GM19025 (cell line): ENCODE measurements around the gene ITM2C.

Experiments used
- ATAC-seq: cut with Tn5 transposase; IDR thresholded peaks from one replicate; pipeline ENCODE4 v1.9.1; 2021; ENCODE audit warnings: mild to moderate bottlenecking, low read depth, moderate library complexity; ENCODE audit not compliant: unreplicated experiment

Gene ITM2C

GRCh38 chr2:230849633-230850357, 14.9 kb upstream of the ITM2C start:
- ATAC-seq: no peak

- ATAC-seq: no peak
These were observed 14.4 kb upstream of the ITM2C start for GRCh38 chr2:230850358-230850658.

- no peak for ATAC-seq
These were observed 12.6 kb upstream of the ITM2C start for GRCh38 chr2:230852113-230852512.

- ATAC-seq: no peak
These were observed 3.0 kb upstream of the ITM2C start for GRCh38 chr2:230861552-230862255.

- no peak for ATAC-seq
These were observed 2.5 kb upstream of the ITM2C start for GRCh38 chr2:230862292-230862691.

- ATAC-seq: no peak
These were observed 1.7 kb upstream of the ITM2C start for GRCh38 chr2:230863031-230863430.

GRCh38 chr2:230863442-230864121, 1.2 kb upstream of the ITM2C start:
- no peak for ATAC-seq

- ATAC-seq: no peak
These were observed 579 bp upstream of the ITM2C start for GRCh38 chr2:230864122-230864604.

GRCh38 chr2:230865307-230865765, 594 bp downstream of the ITM2C start:
- no peak for ATAC-seq

GRCh38 chr2:230865766-230866755, 1.3 kb downstream of the ITM2C start:
- no peak for ATAC-seq

- no peak for ATAC-seq
These were observed 2.2 kb downstream of the ITM2C start for GRCh38 chr2:230866756-230867523.

- ATAC-seq: no peak
These were observed 3.6 kb downstream of the ITM2C start for GRCh38 chr2:230868161-230868946.

GRCh38 chr2:230868947-230869913, 4.5 kb downstream of the ITM2C start:
- no peak for ATAC-seq

GRCh38 chr2:230869914-230870543, 5.3 kb downstream of the ITM2C start:
- no peak for ATAC-seq

GRCh38 chr2:230870544-230871360, 6.0 kb downstream of the ITM2C start:
- ATAC-seq: no peak
